Adipocyte (in vitro differentiated cells): ENCODE measurements around the gene NOP9.

Experiments
- DNase-seq: peaks from one replicate; pipeline ENCODE4 v3.0.0-alpha.2; 2015; ENCODE audit warnings: low read depth
- H3K27me3 ChIP-seq: replicated peaks from 2 replicates; pipeline ENCODE4 v1.7.0; 2013; ENCODE audit warnings: mild to moderate bottlenecking, low read length, moderate library complexity; ENCODE audit not compliant: control insufficient read depth, insufficient read depth
- H3K36me3 ChIP-seq: 2 replicates; pipeline ENCODE4 v1.7.0; 2013; ENCODE audit warnings: low read length, mild to moderate bottlenecking, moderate library complexity; ENCODE audit not compliant: control insufficient read depth, insufficient read depth, severe bottlenecking
- H3K4me1 ChIP-seq: 2 replicates; pipeline ENCODE4 v1.7.0; 2013; ENCODE audit warnings: mild to moderate bottlenecking, low read length, moderate library complexity; ENCODE audit not compliant: control insufficient read depth, insufficient read depth
- H3K4me3 ChIP-seq: 2 replicates; pipeline ENCODE4 v1.7.0; 2013; ENCODE audit warnings: mild to moderate bottlenecking, low read length, moderate library complexity
- H3K9ac ChIP-seq: 2 replicates; pipeline ENCODE4 v1.7.0; 2013; ENCODE audit warnings: mild to moderate bottlenecking, low read length, moderate library complexity
- H3K9me3 ChIP-seq: 2 replicates; pipeline ENCODE4 v1.7.0; 2013; ENCODE audit warnings: mild to moderate bottlenecking, low read length, moderate library complexity; ENCODE audit not compliant: control insufficient read depth

Gene NOP9

GRCh38 chr14:24266344-24267244 lies 33.1 kb upstream of the NOP9 start:
- Histone ChIP-seq H3K4me1 (peaks cover 5% of the 10 kb centered on the region), H3K27me3 (no peaks in the 10 kb centered on the region), H3K36me3 (peaks cover 44% of the 10 kb centered on the region), H3K4me3 (no peak overlapping the region), H3K9ac (no peak overlapping the region), H3K9me3 (no peaks in the 10 kb centered on the region)
- no peak for DNase-seq

GRCh38 chr14:24267516-24267915 lies 32.1 kb upstream of the NOP9 start:
- H3K36me3 ChIP-seq: peaks cover 44% of the 10 kb centered on the region
- peaks cover 10% of the 10 kb centered on the region for H3K4me1 ChIP-seq
- no peak overlapping the region for H3K9ac ChIP-seq
- H3K9me3 ChIP-seq: no peaks in the 10 kb centered on the region
- DNase-seq: no peak
- H3K4me3 ChIP-seq: no peak overlapping the region
- H3K27me3 ChIP-seq: no peaks in the 10 kb centered on the region

- DNase-seq: no peak
- Histone ChIP-seq H3K4me3 (no peak overlapping the region), H3K4me1 (peaks cover 10% of the 10 kb centered on the region), H3K27me3 (no peaks in the 10 kb centered on the region), H3K9ac (no peak overlapping the region), H3K9me3 (no peaks in the 10 kb centered on the region), H3K36me3 (peaks cover 44% of the 10 kb centered on the region)
Observed at GRCh38 chr14:24268225-24268624, 31.4 kb upstream of the NOP9 start.

- DNase-seq: no peak
- Histone ChIP-seq H3K9me3 (no peaks in the 10 kb centered on the region), H3K9ac (no peak overlapping the region), H3K36me3 (peaks cover 44% of the 10 kb centered on the region), H3K27me3 (no peaks in the 10 kb centered on the region), H3K4me1 (peaks cover 21% of the 10 kb centered on the region), H3K4me3 (no peak overlapping the region)
Observed at GRCh38 chr14:24269368-24269767, 30.3 kb upstream of the NOP9 start.

GRCh38 chr14:24269910-24270536 lies 29.6 kb upstream of the NOP9 start:
- no peak for DNase-seq
- Histone ChIP-seq H3K9ac (no peak overlapping the region), H3K27me3 (no peaks in the 10 kb centered on the region), H3K36me3 (peaks cover 44% of the 10 kb centered on the region), H3K9me3 (no peaks in the 10 kb centered on the region), H3K4me1 (peaks cover 22% of the 10 kb centered on the region), H3K4me3 (no peak overlapping the region)

- no peak for DNase-seq
Observed at GRCh38 chr14:24270537-24271133, 29.0 kb upstream of the NOP9 start.

GRCh38 chr14:24271134-24271833 lies 28.4 kb upstream of the NOP9 start, which contains the start of gene RABGGTA:
Gene RABGGTA, minus strand, starts transcription at chr14:24271597. Its CDS starts 482 bp downstream, at chr14:24271115.
- Histone ChIP-seq H3K4me1 (peaks cover 22% of the 10 kb centered on the region), H3K9me3 (no peaks in the 10 kb centered on the region), H3K9ac (peak within 1 kb of the TSS; percentile 99), H3K27me3 (no peaks in the 10 kb centered on the region), H3K4me3 (peak within 1 kb of the TSS; percentile 97), H3K36me3 (peaks cover 33% of the 10 kb centered on the region)
- peak; percentile 95 for DNase-seq

More at GRCh38 chr14:24270537-24271133, 29.0 kb upstream of the NOP9 start:
- Histone ChIP-seq H3K4me3 (peak overlapping the region; percentile 97), H3K27me3 (no peaks in the 10 kb centered on the region), H3K36me3 (peaks cover 38% of the 10 kb centered on the region), H3K9ac (peak overlapping the region; percentile 99), H3K9me3 (no peaks in the 10 kb centered on the region), H3K4me1 (peaks cover 22% of the 10 kb centered on the region)

- peak overlapping the region; percentile 97 for H3K4me3 ChIP-seq
- H3K9ac ChIP-seq: peak overlapping the region; percentile 99
- H3K27me3 ChIP-seq: no peaks in the 10 kb centered on the region
Observed at GRCh38 chr14:24271834-24272263, 27.8 kb upstream of the NOP9 start.

GRCh38 chr14:24272467-24272866 lies 27.2 kb upstream of the NOP9 start:
- Histone ChIP-seq H3K9me3 (no peaks in the 10 kb centered on the region), H3K27me3 (no peaks in the 10 kb centered on the region), H3K4me1 (peaks cover 28% of the 10 kb centered on the region), H3K4me3 (no peak overlapping the region), H3K36me3 (peaks cover 21% of the 10 kb centered on the region), H3K9ac (no peak overlapping the region)
- no peak for DNase-seq

More at GRCh38 chr14:24271834-24272263, 27.8 kb upstream of the NOP9 start:
- H3K9me3 ChIP-seq: no peaks in the 10 kb centered on the region
- peaks cover 27% of the 10 kb centered on the region for H3K36me3 ChIP-seq
- H3K4me1 ChIP-seq: peaks cover 22% of the 10 kb centered on the region
- no peak for DNase-seq

GRCh38 chr14:24273422-24273998 lies 26.1 kb upstream of the NOP9 start:
- DNase-seq: no peak
- Histone ChIP-seq H3K9ac (no peak overlapping the region), H3K9me3 (no peaks in the 10 kb centered on the region)

More at GRCh38 chr14:24273422-24273998, 26.1 kb upstream of the NOP9 start:
- Histone ChIP-seq H3K36me3 (peaks cover 12% of the 10 kb centered on the region), H3K4me1 (peaks cover 36% of the 10 kb centered on the region), H3K27me3 (no peaks in the 10 kb centered on the region), H3K4me3 (no peak overlapping the region)
